ENCODE measurements around the gene ATRN.
"Not testable (repeated sequence)": the region's sequence is repeated elsewhere in the genome, so short reads cannot be mapped to it uniquely, and the experiment has no call there.

ATRN gene

DNA sequence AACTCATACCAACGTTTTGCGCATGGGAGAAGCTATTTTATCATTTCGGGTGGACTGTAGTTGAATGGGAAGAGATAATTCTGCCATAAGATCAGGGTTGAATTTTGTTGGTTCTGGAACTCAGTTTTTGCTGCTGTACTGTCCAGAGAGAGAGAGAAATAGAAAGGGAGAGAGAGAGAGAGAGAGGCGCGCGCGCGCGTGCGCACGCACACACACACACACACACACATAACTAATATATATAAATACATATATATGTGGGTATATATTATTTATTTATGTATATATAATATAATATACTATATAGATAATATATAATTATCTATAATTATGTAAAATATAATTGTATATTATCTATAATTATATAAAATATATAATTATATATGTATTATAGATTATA is 21.9 kb downstream of the ATRN start:
- Mint-ChIP-seq H3K9me3 (peaks cover 18% of the 10 kb centered on the region), H3K27ac (no peak overlapping the region), H3K4me1 (no peaks in the 10 kb centered on the region), H3K4me3 (no peak overlapping the region), H3K27me3 (ENCODE audit: low read depth) (no peaks in the 10 kb centered on the region), H3K36me3 (ENCODE audit: low read depth) (peaks cover 27% of the 10 kb centered on the region)
- TF ChIP-seq, protein P1, sequence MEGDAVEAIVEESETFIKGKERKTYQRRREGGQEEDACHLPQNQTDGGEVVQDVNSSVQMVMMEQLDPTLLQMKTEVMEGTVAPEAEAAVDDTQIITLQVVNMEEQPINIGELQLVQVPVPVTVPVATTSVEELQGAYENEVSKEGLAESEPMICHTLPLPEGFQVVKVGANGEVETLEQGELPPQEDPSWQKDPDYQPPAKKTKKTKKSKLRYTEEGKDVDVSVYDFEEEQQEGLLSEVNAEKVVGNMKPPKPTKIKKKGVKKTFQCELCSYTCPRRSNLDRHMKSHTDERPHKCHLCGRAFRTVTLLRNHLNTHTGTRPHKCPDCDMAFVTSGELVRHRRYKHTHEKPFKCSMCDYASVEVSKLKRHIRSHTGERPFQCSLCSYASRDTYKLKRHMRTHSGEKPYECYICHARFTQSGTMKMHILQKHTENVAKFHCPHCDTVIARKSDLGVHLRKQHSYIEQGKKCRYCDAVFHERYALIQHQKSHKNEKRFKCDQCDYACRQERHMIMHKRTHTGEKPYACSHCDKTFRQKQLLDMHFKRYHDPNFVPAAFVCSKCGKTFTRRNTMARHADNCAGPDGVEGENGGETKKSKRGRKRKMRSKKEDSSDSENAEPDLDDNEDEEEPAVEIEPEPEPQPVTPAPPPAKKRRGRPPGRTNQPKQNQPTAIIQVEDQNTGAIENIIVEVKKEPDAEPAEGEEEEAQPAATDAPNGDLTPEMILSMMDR (IDR thresholded peaks at IDR 0.05; ENCODE audit: unreplicated experiment in 3 of 3), result no peak

GRCh38 chr20:3494218-3494617 is 23.4 kb downstream of the ATRN start:
- no peak overlapping the region for H3K27ac Mint-ChIP-seq
- no peak overlapping the region for H3K4me3 Mint-ChIP-seq
- no peaks in the 10 kb centered on the region for H3K27me3 Mint-ChIP-seq (ENCODE audit: low read depth)
- H3K36me3 Mint-ChIP-seq (ENCODE audit: low read depth), result peaks cover 20% of the 10 kb centered on the region
- no peaks in the 10 kb centered on the region for H3K4me1 Mint-ChIP-seq
- peaks cover 22% of the 10 kb centered on the region for H3K9me3 Mint-ChIP-seq
- TF ChIP-seq, protein P1 (IDR thresholded peaks at IDR 0.05; ENCODE audit: unreplicated experiment in 3 of 3), result no peak

DNA sequence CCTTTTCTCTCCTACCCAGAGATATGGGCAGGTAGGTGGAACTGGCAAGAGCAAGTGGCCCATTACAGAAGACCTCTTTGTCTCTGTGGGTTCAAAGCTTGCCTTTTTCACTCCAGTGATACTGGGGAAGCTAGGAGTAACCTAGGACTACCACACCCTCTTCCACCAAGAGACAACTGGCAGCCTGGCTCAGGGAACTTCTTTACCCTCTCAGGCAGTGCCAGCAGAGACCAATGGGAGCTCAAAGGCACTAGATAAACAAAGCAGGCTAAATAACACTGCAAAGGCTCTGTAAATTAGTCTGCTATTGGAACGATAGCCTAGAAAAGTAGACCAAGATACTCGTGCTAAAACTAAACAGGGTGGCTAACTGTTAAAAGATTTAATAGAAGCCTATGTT is 32.1 kb downstream of the ATRN start:
- TF ChIP-seq, protein P1 (IDR thresholded peaks at IDR 0.05; ENCODE audit: unreplicated experiment in 3 of 3), result no peak
- Mint-ChIP-seq H3K27ac (no peak overlapping the region), H3K4me1 (no peaks in the 10 kb centered on the region), H3K4me3 (no peak overlapping the region), H3K36me3 (ENCODE audit: low read depth) (peaks cover 26% of the 10 kb centered on the region), H3K9me3 (peaks cover 20% of the 10 kb centered on the region), H3K27me3 (ENCODE audit: low read depth) (no peaks in the 10 kb centered on the region)

DNA sequence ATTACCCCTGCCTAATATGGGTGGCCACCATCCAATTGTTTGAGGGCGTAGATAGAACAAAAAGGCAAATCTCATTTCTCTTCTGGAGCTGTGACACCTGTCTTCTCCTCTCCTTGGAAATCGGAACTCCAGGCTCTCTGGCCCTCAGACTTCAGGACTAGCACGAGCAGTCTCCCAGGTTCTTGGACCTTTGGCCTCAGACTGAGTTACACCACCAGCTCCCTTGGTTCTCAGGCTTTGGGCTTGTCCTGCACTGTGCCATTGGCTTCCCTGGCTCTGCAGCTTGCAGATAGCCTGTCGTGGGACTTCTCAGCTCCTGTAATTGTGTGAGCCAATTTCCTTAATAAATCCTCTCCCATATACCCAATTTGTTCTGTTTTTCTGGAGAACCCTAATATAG is 34.3 kb downstream of the ATRN start:
- peaks cover 4% of the 10 kb centered on the region for H3K4me1 Mint-ChIP-seq
- H3K27me3 Mint-ChIP-seq (ENCODE audit: low read depth), result no peaks in the 10 kb centered on the region
- no peak overlapping the region for H3K4me3 Mint-ChIP-seq
- peaks cover 29% of the 10 kb centered on the region for H3K36me3 Mint-ChIP-seq (ENCODE audit: low read depth)
- TF ChIP-seq, protein P1 (IDR thresholded peaks at IDR 0.05; ENCODE audit: unreplicated experiment in 3 of 3), result no peak
- H3K9me3 Mint-ChIP-seq, result peaks cover 18% of the 10 kb centered on the region
- no peak overlapping the region for H3K27ac Mint-ChIP-seq

DNA sequence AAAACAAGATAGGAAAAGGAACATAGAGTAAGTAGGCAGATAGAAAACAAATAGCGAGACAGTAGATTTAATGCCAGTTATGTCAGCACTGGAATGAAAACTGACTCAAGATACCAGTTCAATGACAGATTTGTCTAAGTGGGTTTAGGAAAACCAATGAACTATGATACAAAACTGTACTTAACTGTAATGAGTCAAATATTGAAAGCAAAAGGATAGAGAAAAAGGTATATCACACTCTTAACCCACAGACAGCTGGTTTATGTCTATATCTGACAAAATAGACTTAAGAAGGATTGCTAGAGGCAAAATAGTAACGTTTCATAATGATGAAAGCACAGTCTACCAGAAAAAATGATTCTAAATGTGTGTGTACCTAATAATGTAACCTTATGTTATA is 38.2 kb downstream of the ATRN start:
- Mint-ChIP-seq H3K27me3 (ENCODE audit: low read depth) (no peaks in the 10 kb centered on the region), H3K4me3 (no peak overlapping the region), H3K27ac (no peak overlapping the region), H3K9me3 (peaks cover 3% of the 10 kb centered on the region), H3K4me1 (peaks cover 10% of the 10 kb centered on the region), H3K36me3 (ENCODE audit: low read depth) (peaks cover 16% of the 10 kb centered on the region)
- TF ChIP-seq, protein P1 (IDR thresholded peaks at IDR 0.05; ENCODE audit: unreplicated experiment in 3 of 3), result no peak

GRCh38 chr20:3510110-3510509 is 39.3 kb downstream of the ATRN start:
- Mint-ChIP-seq H3K9me3 (peaks cover 2% of the 10 kb centered on the region), H3K4me1 (peaks cover 10% of the 10 kb centered on the region), H3K36me3 (ENCODE audit: low read depth) (peaks cover 14% of the 10 kb centered on the region), H3K4me3 (no peak overlapping the region), H3K27ac (peak overlapping the region in 2 of 3 experiments; percentile 13 to 63), H3K27me3 (ENCODE audit: low read depth) (no peaks in the 10 kb centered on the region)
- TF ChIP-seq, protein P1 (IDR thresholded peaks at IDR 0.05; ENCODE audit: unreplicated experiment in 3 of 3), result no peak

DNA sequence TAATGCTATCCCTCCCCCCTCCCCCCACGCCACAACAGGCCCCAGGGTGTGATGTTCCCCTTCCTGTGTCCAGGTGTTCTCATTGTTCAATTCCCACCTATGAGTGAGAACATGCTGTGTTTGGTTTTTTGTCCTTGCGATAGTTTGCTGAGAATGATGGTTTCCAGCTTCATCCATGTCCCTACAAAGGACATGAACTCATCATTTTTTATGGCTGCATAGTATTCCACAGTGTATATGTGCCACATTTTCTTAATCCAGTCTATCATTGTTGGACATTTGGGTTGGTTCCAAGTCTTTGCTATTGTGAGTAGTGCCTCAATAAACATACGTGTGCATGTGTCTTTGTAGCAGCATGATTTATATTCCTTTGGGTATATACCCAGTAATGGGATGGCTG is 41.4 kb downstream of the ATRN start:
- H3K27ac Mint-ChIP-seq, H3K4me3 Mint-ChIP-seq: not testable (repeated sequence)
- H3K36me3 Mint-ChIP-seq (ENCODE audit: low read depth), result peaks cover 11% of the 10 kb centered on the region

More for the DNA sequence above, 41.4 kb downstream of the ATRN start:
- not testable (repeated sequence) for H3K27me3 Mint-ChIP-seq (ENCODE audit: low read depth); H3K4me1 Mint-ChIP-seq; H3K9me3 Mint-ChIP-seq

Measured in nephron (organoid).